HG02588 (cell line): Measurements from ENCODE around the gene TMEM232.
"Not testable (repeated sequence)": the region's sequence is repeated elsewhere in the genome, so short reads cannot be mapped to it uniquely, and the experiment has no call there.

Experiments used
- ATAC-seq: cut with Tn5 transposase; IDR thresholded peaks from one replicate; pipeline ENCODE4 v1.9.1; 2021; ENCODE audit warnings: mild to moderate bottlenecking, moderate library complexity; ENCODE audit not compliant: unreplicated experiment

TMEM232 gene

GRCh38 chr5:110536120-110537115 lies 190.1 kb downstream of the TMEM232 start:
- ATAC-seq: no peak

DNA sequence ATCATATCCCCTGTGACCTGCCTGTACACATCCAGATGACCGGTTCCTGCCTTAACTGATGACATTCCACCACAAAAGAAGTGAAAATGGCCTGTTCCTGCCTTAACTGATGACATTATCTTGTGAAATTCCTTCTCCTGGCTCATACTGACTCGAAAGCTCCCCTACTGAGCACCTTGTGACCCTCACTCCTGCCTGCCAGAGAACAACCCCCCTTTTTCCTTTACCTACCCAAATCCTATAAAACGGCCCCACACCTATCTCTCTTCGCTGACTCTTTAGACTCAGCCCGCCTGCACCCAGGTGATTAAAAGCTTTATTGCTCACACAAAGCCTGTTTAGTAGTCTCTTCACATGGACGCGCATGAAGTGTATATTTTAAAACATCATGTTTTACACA lies 191.3 kb downstream of the TMEM232 start:
- ATAC-seq: not testable (repeated sequence)

DNA sequence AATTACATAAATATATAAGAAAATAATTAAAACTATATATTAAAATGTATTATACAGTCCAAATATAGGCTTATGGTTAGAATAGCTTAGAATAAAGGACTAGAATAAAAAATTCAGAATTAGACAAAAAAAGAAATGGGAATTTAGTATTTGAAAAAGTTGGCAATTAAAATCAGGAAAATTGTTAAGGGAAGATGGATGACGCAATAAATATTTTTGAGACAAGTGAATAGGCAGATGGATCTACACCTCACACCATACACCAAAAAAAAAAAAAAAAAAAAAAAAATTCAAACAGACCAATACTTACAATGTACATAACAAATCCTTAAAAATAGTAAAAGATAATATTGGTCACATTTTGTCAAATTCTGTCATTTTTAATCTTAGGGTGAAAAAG lies 200.7 kb downstream of the TMEM232 start:
- no peak for ATAC-seq

DNA sequence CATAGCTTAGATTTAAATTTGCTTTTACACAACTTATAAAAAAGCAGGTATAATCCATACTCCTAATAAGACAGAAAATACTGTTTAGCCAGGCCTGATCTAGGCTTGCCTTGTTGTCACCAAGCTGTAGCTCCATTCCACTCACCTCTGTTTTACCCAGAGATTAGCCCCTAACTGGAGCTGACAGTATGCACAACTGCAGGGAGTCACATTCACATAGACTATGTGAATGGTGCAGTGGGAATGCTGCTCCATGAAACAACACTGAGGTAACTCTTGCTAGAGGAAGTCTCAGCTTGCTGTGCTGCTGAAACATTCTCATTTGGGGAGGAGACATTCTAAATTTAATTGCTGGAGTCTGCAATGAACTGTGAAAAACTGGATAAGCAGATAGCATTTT lies 209.1 kb downstream of the TMEM232 start:
- ATAC-seq: no peak

DNA sequence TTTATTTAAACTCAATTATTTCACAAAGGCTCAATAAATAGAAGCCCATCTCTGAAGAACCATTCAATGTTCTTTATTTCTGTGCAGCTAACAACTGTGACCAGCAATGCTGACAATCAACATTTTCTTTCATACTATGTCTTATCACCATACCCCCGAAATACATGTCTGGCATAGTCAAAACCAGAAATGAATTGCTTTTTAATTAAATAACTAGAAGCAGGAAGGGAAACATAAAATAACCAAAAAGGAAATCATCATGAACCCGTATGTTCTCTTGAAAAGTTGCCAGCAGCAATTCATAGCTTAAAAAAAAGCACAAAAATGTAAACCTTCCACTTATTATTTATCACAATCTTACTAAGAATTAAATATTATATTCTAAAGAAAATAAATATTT lies 212.4 kb downstream of the TMEM232 start:
- no peak for ATAC-seq

- no peak for ATAC-seq
Observed at GRCh38 chr5:110512266-110512665, 214.2 kb downstream of the TMEM232 start.

GRCh38 chr5:110510146-110510545 lies 216.3 kb downstream of the TMEM232 start:
- no peak for ATAC-seq

GRCh38 chr5:110507972-110508371 lies 218.5 kb downstream of the TMEM232 start:
- no peak for ATAC-seq

DNA sequence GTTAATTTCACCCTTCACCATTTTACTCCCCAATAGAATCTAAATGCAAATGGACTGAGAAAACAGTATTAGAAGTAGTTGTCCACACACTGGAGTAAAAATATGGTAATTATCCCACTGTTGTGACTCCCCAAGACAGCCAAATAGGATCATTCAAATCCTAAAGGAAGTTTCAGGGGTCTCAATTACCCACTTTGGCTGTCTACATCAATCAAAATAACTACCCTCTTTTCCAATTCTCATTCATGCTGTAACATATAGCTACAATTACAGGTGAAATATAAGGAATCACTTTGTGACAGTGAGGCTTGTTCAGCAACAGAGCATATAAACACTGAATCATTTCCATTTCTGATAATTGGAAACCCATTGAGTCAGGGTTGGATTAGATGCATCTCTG lies 220.1 kb downstream of the TMEM232 start:
- ATAC-seq: no peak

GRCh38 chr5:110496276-110496675 lies 230.2 kb downstream of the TMEM232 start:
- ATAC-seq: no peak

DNA sequence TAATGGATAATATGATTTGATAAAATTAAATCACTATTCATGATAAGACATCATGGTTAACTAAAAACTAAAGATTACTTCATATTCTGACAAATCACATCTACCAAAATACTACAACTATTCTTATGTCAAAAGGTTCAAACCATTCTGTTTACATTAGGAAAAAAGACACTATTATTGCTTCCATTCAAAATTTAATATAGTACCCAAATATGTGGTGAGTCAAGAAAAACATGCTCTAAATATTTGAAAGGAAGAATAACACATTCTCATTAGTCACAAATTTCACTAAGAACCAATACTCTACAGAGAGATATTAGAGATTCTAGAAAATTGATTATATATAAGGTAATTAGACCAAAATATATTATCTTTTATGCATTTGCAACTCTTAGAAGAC lies 234.0 kb downstream of the TMEM232 start:
- ATAC-seq: no peak

DNA sequence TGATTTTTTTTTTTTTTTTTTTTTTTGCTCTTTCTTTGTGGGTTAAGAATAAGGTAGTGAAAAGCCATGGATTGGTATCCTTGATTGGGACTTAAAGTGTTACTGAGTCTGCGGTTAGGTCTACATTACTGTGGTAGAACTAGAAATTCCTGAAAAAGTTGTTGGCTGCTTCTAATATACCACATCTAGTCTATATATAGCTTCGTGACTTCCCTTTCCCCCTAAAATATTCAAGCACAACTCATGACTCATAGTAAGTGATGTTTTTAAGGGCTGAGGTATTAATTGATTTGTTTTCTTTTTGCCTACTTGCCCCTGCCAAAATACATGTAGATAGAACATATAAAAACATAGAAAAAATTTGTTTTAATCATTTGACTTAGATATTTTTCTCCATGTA lies 247.6 kb downstream of the TMEM232 start:
- ATAC-seq: no peak

DNA sequence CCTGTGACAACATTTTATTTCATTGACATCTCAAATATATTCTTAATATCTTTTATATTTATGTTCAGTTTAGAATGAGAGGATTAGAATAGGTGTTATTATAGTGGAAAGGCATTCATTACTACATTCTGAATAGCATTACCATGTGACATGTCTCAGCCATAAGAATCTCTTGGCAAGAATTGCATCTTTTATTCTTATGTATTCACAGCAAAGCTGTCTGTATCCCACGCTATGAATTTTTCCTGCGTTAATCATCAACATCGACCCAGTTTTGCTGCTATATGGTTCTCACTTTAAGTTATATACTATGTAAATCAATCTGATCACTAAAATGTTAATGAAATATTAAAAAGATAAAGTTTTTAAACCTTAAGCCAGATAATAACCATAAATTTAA lies 248.6 kb downstream of the TMEM232 start:
- ATAC-seq: no peak

DNA sequence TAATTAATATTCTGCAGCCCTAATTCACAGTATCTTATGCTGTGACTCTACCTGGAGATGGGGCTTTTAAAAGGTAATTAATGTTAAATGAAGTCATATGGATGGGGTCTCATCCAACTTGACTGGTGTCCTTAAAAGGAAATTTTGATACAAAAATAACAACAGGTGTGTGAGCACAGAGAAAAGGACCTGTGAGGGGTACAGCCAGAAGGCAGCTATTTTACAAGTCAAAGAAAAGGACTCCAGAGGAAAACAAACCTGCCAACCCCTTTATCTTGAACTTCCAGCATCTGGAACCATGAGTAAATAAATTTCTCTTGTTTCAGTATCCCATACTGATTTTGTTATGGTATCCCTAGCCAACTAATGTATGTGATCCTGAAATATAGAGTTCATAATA lies 250.3 kb downstream of the TMEM232 start:
- no peak for ATAC-seq

DNA sequence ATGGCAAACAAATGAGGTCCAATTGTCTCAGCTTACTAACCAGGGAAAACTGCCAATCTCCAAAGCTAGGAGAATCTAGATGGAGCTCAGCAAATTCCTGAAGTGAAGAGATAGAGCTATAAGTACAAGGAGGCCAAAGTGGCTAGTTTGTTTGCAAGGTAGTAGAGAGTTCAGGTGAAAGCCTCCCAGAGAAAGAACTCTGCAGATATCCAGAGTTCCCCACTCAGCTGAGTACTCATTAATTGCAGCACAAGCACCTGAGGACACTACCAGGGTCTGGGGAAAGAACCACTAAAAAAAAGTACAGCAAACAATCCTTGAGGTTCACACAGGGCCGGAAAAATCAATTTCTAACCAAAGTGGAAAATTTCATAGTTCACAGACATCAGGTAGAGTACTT lies 250.9 kb downstream of the TMEM232 start:
- no peak for ATAC-seq

- ATAC-seq: no peak
Observed at GRCh38 chr5:110469486-110469885, 257.0 kb downstream of the TMEM232 start.

GRCh38 chr5:110463106-110463505 lies 263.4 kb downstream of the TMEM232 start:
- ATAC-seq: no peak

GRCh38 chr5:110460837-110461236 lies 265.6 kb downstream of the TMEM232 start:
- ATAC-seq: peak; percentile 56

GRCh38 chr5:110458313-110458712 lies 268.2 kb downstream of the TMEM232 start:
- ATAC-seq: no peak

DNA sequence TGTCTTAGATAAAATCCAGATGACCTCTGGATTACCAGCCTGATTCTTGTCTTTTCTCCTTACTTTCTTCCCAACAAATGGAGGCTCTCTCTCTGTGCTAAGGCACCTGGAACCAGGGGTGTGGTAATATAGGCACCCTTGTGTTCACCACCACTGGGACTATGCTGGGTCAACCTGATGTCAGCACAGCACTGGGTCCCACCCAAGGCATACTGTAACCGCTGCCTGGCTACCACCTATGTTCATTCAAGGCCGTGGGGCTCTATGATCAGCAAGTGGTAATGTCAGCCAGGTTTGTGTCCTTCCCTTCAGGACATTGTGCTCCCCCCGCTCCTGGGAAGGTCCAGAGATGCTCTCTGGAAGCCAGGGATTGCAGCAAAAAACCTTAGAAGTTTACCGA lies 283.6 kb downstream of the TMEM232 start:
- ATAC-seq: no peak

DNA sequence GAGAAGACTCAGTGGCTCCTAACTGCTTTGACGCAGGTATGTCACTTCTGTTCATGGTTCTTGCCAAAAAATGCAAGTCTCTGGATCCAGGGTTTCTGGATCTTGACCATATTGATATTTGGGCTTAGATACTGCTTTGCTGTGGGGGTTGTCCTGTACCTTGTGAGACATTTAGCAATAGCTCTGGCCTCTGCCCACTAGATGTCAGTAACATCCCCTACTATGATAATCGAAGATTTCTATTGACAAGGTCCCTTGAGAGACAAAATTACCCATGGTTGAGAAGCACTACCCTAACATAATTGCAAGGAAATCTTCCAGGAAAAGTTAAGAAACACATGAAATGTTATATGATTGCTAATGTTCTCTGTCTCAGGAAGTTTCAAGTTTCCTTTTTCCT lies 285.4 kb downstream of the TMEM232 start:
- ATAC-seq: peak; percentile 67

GRCh38 chr5:110440058-110440457 lies 286.4 kb downstream of the TMEM232 start:
- ATAC-seq: no peak

- ATAC-seq: no peak
Observed at GRCh38 chr5:110439296-110439695, 287.2 kb downstream of the TMEM232 start.
